Measurements from ENCODE around the gene KCNIP4. TPM values are rescaled to one million over a fixed set of nuclear protein-coding genes. Genes with fewer than 3 reads are reported as not detected.
A peak's percentile ranks its signal among the peaks of the same experiment; 100 is the strongest.

The KCNIP4 gene
- total RNA-seq, 1 experiment from 2014 or later, result 0.91 TPM

GRCh38 chr4:21835712-21836111 lies 112.9 kb downstream of the KCNIP4 start:
- H3K27me3 Mint-ChIP-seq (ENCODE audit: insufficient read depth, unreplicated experiment), result no peaks in the 10 kb centered on the region

GRCh38 chr4:21830272-21830671 lies 118.3 kb downstream of the KCNIP4 start:
- TF ChIP-seq CTCF (IDR thresholded peaks at IDR 0.05; ENCODE audit: unreplicated experiment), result no peak
- intact Hi-C loops (cut with micrococcal nuclease), result no loop called here
- Mint-ChIP-seq H3K36me3 (ENCODE audit: insufficient read depth, unreplicated experiment) (no peaks in the 10 kb centered on the region), H3K4me3 (ENCODE audit: unreplicated experiment) (no peak overlapping the region), H3K27ac (ENCODE audit: low read depth, unreplicated experiment) (no peak overlapping the region), H3K4me1 (ENCODE audit: insufficient read depth, unreplicated experiment) (no peaks in the 10 kb centered on the region), H3K9me3 (ENCODE audit: unreplicated experiment) (no peaks in the 10 kb centered on the region), H3K27me3 (ENCODE audit: insufficient read depth, unreplicated experiment) (no peaks in the 10 kb centered on the region)
- ChIA-PET POLR2A (interaction anchor here (0.6 kb wide), 1 partner anchor 32 kb away, joined by 3 read pairs; no protein-coding TSS in a partner anchor), CTCF (no interaction called here)
- no TSS peak for BruUV-seq (replicated peaks)
- peak; percentile 6 for DNase-seq (ENCODE audit: unreplicated experiment)

More at GRCh38 chr4:21835712-21836111, 112.9 kb downstream of the KCNIP4 start:
- DNase-seq (ENCODE audit: unreplicated experiment), result no peak
- ChIA-PET CTCF (no interaction called here), POLR2A (no interaction called here)
- intact Hi-C loops (cut with micrococcal nuclease), result no loop called here
- no peaks in the 10 kb centered on the region for H3K36me3 Mint-ChIP-seq (ENCODE audit: insufficient read depth, unreplicated experiment)
- TF ChIP-seq CTCF (IDR thresholded peaks at IDR 0.05; ENCODE audit: unreplicated experiment), result no peak
- H3K4me3 Mint-ChIP-seq (ENCODE audit: unreplicated experiment), result no peak overlapping the region
- no peaks in the 10 kb centered on the region for H3K9me3 Mint-ChIP-seq (ENCODE audit: unreplicated experiment)
- no peaks in the 10 kb centered on the region for H3K4me1 Mint-ChIP-seq (ENCODE audit: insufficient read depth, unreplicated experiment)
- no TSS peak for BruUV-seq (replicated peaks)
- H3K27ac Mint-ChIP-seq (ENCODE audit: low read depth, unreplicated experiment), result no peak overlapping the region

GRCh38 chr4:21827575-21827974 lies 121.0 kb downstream of the KCNIP4 start:
- Mint-ChIP-seq H3K27me3 (ENCODE audit: insufficient read depth, unreplicated experiment) (no peaks in the 10 kb centered on the region), H3K36me3 (ENCODE audit: insufficient read depth, unreplicated experiment) (no peaks in the 10 kb centered on the region), H3K4me3 (ENCODE audit: unreplicated experiment) (no peak overlapping the region), H3K9me3 (ENCODE audit: unreplicated experiment) (no peaks in the 10 kb centered on the region), H3K27ac (ENCODE audit: low read depth, unreplicated experiment) (no peak overlapping the region), H3K4me1 (ENCODE audit: insufficient read depth, unreplicated experiment) (no peaks in the 10 kb centered on the region)
- BruUV-seq (replicated peaks), result no TSS peak
- ChIA-PET CTCF (no interaction called here), POLR2A (no interaction called here)
- intact Hi-C loops (cut with micrococcal nuclease), result no loop called here
- no peak for TF ChIP-seq CTCF (IDR thresholded peaks at IDR 0.05; ENCODE audit: unreplicated experiment)
- DNase-seq (ENCODE audit: unreplicated experiment), result no peak

GRCh38 chr4:21826071-21826470 lies 122.5 kb downstream of the KCNIP4 start:
- Mint-ChIP-seq H3K4me1 (ENCODE audit: insufficient read depth, unreplicated experiment) (no peaks in the 10 kb centered on the region), H3K27me3 (ENCODE audit: insufficient read depth, unreplicated experiment) (no peaks in the 10 kb centered on the region), H3K4me3 (ENCODE audit: unreplicated experiment) (no peak overlapping the region), H3K27ac (ENCODE audit: low read depth, unreplicated experiment) (no peak overlapping the region), H3K9me3 (ENCODE audit: unreplicated experiment) (no peaks in the 10 kb centered on the region), H3K36me3 (ENCODE audit: insufficient read depth, unreplicated experiment) (no peaks in the 10 kb centered on the region)
- ChIA-PET POLR2A (no interaction called here), CTCF (interaction anchor here (0.6 to 1.3 kb wide), 2 partner anchors 12 to 529 kb away, joined by 4 read pairs; no protein-coding TSS in a partner anchor)
- no TSS peak for BruUV-seq (replicated peaks)
- TF ChIP-seq CTCF (IDR thresholded peaks at IDR 0.05; ENCODE audit: unreplicated experiment), result no peak
- no peak for DNase-seq (ENCODE audit: unreplicated experiment)
- intact Hi-C loops (cut with micrococcal nuclease), result no loop called here
